ENCODE data around the gene RGS11.
A peak's percentile ranks its signal among the peaks of the same experiment; 100 is the strongest.

Gene RGS11

GRCh38 chr16:275786-276232 lies at the start of gene RGS11:
Gene RGS11, minus strand, starts transcription at chr16:275944. Its CDS starts 33 bp downstream, at chr16:275911.
- peaks cover 5% of the 10 kb centered on the region; the same call in 1 of the 2 replicates for H3K4me1 ChIP-seq (ENCODE audit: control insufficient read depth, insufficient read depth, low read length)
- no peak within 1 kb of the TSS for H3K27ac ChIP-seq (ENCODE audit: low read depth, low read length)
- peaks cover 69% of the 10 kb centered on the region for H3K27me3 ChIP-seq (ENCODE audit: control insufficient read depth, insufficient read depth, low read length)
- no peak within 1 kb of the TSS for H3K9ac ChIP-seq (ENCODE audit: low read length)
- no peaks in the 10 kb centered on the region for H3K9me3 ChIP-seq (ENCODE audit: control insufficient read depth, insufficient read depth, low read depth, low read length)
- H3K36me3 ChIP-seq (ENCODE audit: control insufficient read depth, insufficient read depth, low read length) = no peaks in the 10 kb centered on the region
- peak within 1 kb of the TSS; percentile 70 for H3K4me3 ChIP-seq (ENCODE audit: low read depth, low read length)

GRCh38 chr16:324451-325334 lies 48.9 kb upstream of the RGS11 start:
- Histone ChIP-seq H3K9me3 (ENCODE audit: control insufficient read depth, insufficient read depth, low read depth, low read length) (no peaks in the 10 kb centered on the region), H3K27me3 (ENCODE audit: control insufficient read depth, insufficient read depth, low read length) (no peaks in the 10 kb centered on the region), H3K9ac (ENCODE audit: low read length) (no peak overlapping the region), H3K4me1 (ENCODE audit: control insufficient read depth, insufficient read depth, low read length) (peaks cover 17% of the 10 kb centered on the region), H3K36me3 (ENCODE audit: control insufficient read depth, insufficient read depth, low read length) (peaks cover 2% of the 10 kb centered on the region; the same call in 1 of the 2 replicates), H3K4me3 (ENCODE audit: low read depth, low read length) (no peak overlapping the region), H3K27ac (ENCODE audit: low read depth, low read length) (no peak overlapping the region)

GRCh38 chr16:324201-324450 lies 48.4 kb upstream of the RGS11 start:
- H3K4me3 ChIP-seq (ENCODE audit: low read depth, low read length) = no peak overlapping the region
- H3K9me3 ChIP-seq (ENCODE audit: control insufficient read depth, insufficient read depth, low read depth, low read length) = no peaks in the 10 kb centered on the region
- H3K27me3 ChIP-seq (ENCODE audit: control insufficient read depth, insufficient read depth, low read length) = no peaks in the 10 kb centered on the region
- H3K9ac ChIP-seq (ENCODE audit: low read length) = no peak overlapping the region
- H3K36me3 ChIP-seq (ENCODE audit: control insufficient read depth, insufficient read depth, low read length) = peaks cover 8% of the 10 kb centered on the region; the same call in 1 of the 2 replicates
- H3K27ac ChIP-seq (ENCODE audit: low read depth, low read length) = no peak overlapping the region
- peaks cover 19% of the 10 kb centered on the region for H3K4me1 ChIP-seq (ENCODE audit: control insufficient read depth, insufficient read depth, low read length)

- H3K9ac ChIP-seq (ENCODE audit: low read length) = no peak overlapping the region
- peaks cover 23% of the 10 kb centered on the region for H3K4me1 ChIP-seq (ENCODE audit: control insufficient read depth, insufficient read depth, low read length)
- H3K36me3 ChIP-seq (ENCODE audit: control insufficient read depth, insufficient read depth, low read length) = peaks cover 19% of the 10 kb centered on the region
- no peaks in the 10 kb centered on the region for H3K27me3 ChIP-seq (ENCODE audit: control insufficient read depth, insufficient read depth, low read length)
- no peak overlapping the region for H3K27ac ChIP-seq (ENCODE audit: low read depth, low read length)
- H3K9me3 ChIP-seq (ENCODE audit: control insufficient read depth, insufficient read depth, low read depth, low read length) = no peaks in the 10 kb centered on the region
- H3K4me3 ChIP-seq (ENCODE audit: low read depth, low read length) = no peak overlapping the region
Measured at GRCh38 chr16:322476-323143, 46.9 kb upstream of the RGS11 start.

- H3K27me3 ChIP-seq (ENCODE audit: control insufficient read depth, insufficient read depth, low read length) = no peaks in the 10 kb centered on the region
- H3K4me3 ChIP-seq (ENCODE audit: low read depth, low read length) = no peak overlapping the region
- no peak overlapping the region for H3K27ac ChIP-seq (ENCODE audit: low read depth, low read length)
- H3K36me3 ChIP-seq (ENCODE audit: control insufficient read depth, insufficient read depth, low read length) = peaks cover 24% of the 10 kb centered on the region
- no peak overlapping the region for H3K9ac ChIP-seq (ENCODE audit: low read length)
- no peaks in the 10 kb centered on the region for H3K9me3 ChIP-seq (ENCODE audit: control insufficient read depth, insufficient read depth, low read depth, low read length)
- peaks cover 20% of the 10 kb centered on the region for H3K4me1 ChIP-seq (ENCODE audit: control insufficient read depth, insufficient read depth, low read length)
Measured at GRCh38 chr16:321532-321931, 45.8 kb upstream of the RGS11 start.

- Histone ChIP-seq H3K9ac (ENCODE audit: low read length) (no peak overlapping the region), H3K9me3 (ENCODE audit: control insufficient read depth, insufficient read depth, low read depth, low read length) (no peaks in the 10 kb centered on the region)
Measured at GRCh38 chr16:320206-320605, 44.5 kb upstream of the RGS11 start.

GRCh38 chr16:318628-319027 lies 42.9 kb upstream of the RGS11 start:
- no peaks in the 10 kb centered on the region for H3K27me3 ChIP-seq (ENCODE audit: control insufficient read depth, insufficient read depth, low read length)
- no peak overlapping the region; the same call in 1 of the 2 replicates for H3K27ac ChIP-seq (ENCODE audit: low read depth, low read length)
- H3K4me3 ChIP-seq (ENCODE audit: low read depth, low read length) = no peak overlapping the region
- H3K36me3 ChIP-seq (ENCODE audit: control insufficient read depth, insufficient read depth, low read length) = peaks cover 39% of the 10 kb centered on the region
- no peaks in the 10 kb centered on the region for H3K9me3 ChIP-seq (ENCODE audit: control insufficient read depth, insufficient read depth, low read depth, low read length)
- H3K4me1 ChIP-seq (ENCODE audit: control insufficient read depth, insufficient read depth, low read length) = peaks cover 8% of the 10 kb centered on the region; the same call in 1 of the 2 replicates
- no peak overlapping the region for H3K9ac ChIP-seq (ENCODE audit: low read length)

More at GRCh38 chr16:320206-320605, 44.5 kb upstream of the RGS11 start:
- H3K4me1 ChIP-seq (ENCODE audit: control insufficient read depth, insufficient read depth, low read length) = peaks cover 16% of the 10 kb centered on the region
- H3K36me3 ChIP-seq (ENCODE audit: control insufficient read depth, insufficient read depth, low read length) = peaks cover 24% of the 10 kb centered on the region
- H3K27ac ChIP-seq (ENCODE audit: low read depth, low read length) = no peak overlapping the region
- no peaks in the 10 kb centered on the region for H3K27me3 ChIP-seq (ENCODE audit: control insufficient read depth, insufficient read depth, low read length)
- no peak overlapping the region for H3K4me3 ChIP-seq (ENCODE audit: low read depth, low read length)

- Histone ChIP-seq H3K27ac (ENCODE audit: low read depth, low read length) (no peak overlapping the region), H3K9ac (ENCODE audit: low read length) (no peak overlapping the region), H3K36me3 (ENCODE audit: control insufficient read depth, insufficient read depth, low read length) (peaks cover 50% of the 10 kb centered on the region), H3K27me3 (ENCODE audit: control insufficient read depth, insufficient read depth, low read length) (no peaks in the 10 kb centered on the region), H3K4me1 (ENCODE audit: control insufficient read depth, insufficient read depth, low read length) (peaks cover 8% of the 10 kb centered on the region; the same call in 1 of the 2 replicates), H3K4me3 (ENCODE audit: low read depth, low read length) (no peak overlapping the region), H3K9me3 (ENCODE audit: control insufficient read depth, insufficient read depth, low read depth, low read length) (no peaks in the 10 kb centered on the region)
Measured at GRCh38 chr16:317583-317982, 41.8 kb upstream of the RGS11 start.

GRCh38 chr16:316741-317464 lies 41.2 kb upstream of the RGS11 start:
- peaks cover 8% of the 10 kb centered on the region; the same call in 1 of the 2 replicates for H3K4me1 ChIP-seq (ENCODE audit: control insufficient read depth, insufficient read depth, low read length)
- no peak overlapping the region for H3K27ac ChIP-seq (ENCODE audit: low read depth, low read length)
- H3K9me3 ChIP-seq (ENCODE audit: control insufficient read depth, insufficient read depth, low read depth, low read length) = no peaks in the 10 kb centered on the region
- H3K9ac ChIP-seq (ENCODE audit: low read length) = no peak overlapping the region
- peaks cover 55% of the 10 kb centered on the region for H3K36me3 ChIP-seq (ENCODE audit: control insufficient read depth, insufficient read depth, low read length)
- no peaks in the 10 kb centered on the region for H3K27me3 ChIP-seq (ENCODE audit: control insufficient read depth, insufficient read depth, low read length)
- no peak overlapping the region for H3K4me3 ChIP-seq (ENCODE audit: low read depth, low read length)

- H3K9ac ChIP-seq (ENCODE audit: low read length) = no peak overlapping the region
- H3K27me3 ChIP-seq (ENCODE audit: control insufficient read depth, insufficient read depth, low read length) = no peaks in the 10 kb centered on the region
- H3K36me3 ChIP-seq (ENCODE audit: control insufficient read depth, insufficient read depth, low read length) = peaks cover 63% of the 10 kb centered on the region
- H3K4me1 ChIP-seq (ENCODE audit: control insufficient read depth, insufficient read depth, low read length) = peaks cover 8% of the 10 kb centered on the region; the same call in 1 of the 2 replicates
- no peaks in the 10 kb centered on the region for H3K9me3 ChIP-seq (ENCODE audit: control insufficient read depth, insufficient read depth, low read depth, low read length)
- no peak overlapping the region for H3K4me3 ChIP-seq (ENCODE audit: low read depth, low read length)
- no peak overlapping the region for H3K27ac ChIP-seq (ENCODE audit: low read depth, low read length)
Measured at GRCh38 chr16:314795-315299, 39.1 kb upstream of the RGS11 start.

Measured in HUES6 (cell line).